Fibroblast of mammary gland (primary cell): ENCODE measurements around the gene CST11.

Experiments used
- DNase-seq: peaks from one replicate; pipeline ENCODE4 v3.0.0-alpha.2; 2010; ENCODE audit warnings: low read depth
- H3K4me3 ChIP-seq: 2 replicates; pipeline ENCODE4 v1.5.1; 2011; ENCODE audit warnings: low read depth, mild to moderate bottlenecking, low read length, moderate library complexity; ENCODE audit not compliant: control insufficient read depth
- TF ChIP-seq, protein P1 (sequence below): conservative IDR thresholded peaks from 2 replicates; pipeline ENCODE4 v1.5.1; 2011; ENCODE audit warnings: low read depth, low read length, inconsistent platforms; ENCODE audit not compliant: control insufficient read depth, insufficient read depth

Gene CST11

DNA sequence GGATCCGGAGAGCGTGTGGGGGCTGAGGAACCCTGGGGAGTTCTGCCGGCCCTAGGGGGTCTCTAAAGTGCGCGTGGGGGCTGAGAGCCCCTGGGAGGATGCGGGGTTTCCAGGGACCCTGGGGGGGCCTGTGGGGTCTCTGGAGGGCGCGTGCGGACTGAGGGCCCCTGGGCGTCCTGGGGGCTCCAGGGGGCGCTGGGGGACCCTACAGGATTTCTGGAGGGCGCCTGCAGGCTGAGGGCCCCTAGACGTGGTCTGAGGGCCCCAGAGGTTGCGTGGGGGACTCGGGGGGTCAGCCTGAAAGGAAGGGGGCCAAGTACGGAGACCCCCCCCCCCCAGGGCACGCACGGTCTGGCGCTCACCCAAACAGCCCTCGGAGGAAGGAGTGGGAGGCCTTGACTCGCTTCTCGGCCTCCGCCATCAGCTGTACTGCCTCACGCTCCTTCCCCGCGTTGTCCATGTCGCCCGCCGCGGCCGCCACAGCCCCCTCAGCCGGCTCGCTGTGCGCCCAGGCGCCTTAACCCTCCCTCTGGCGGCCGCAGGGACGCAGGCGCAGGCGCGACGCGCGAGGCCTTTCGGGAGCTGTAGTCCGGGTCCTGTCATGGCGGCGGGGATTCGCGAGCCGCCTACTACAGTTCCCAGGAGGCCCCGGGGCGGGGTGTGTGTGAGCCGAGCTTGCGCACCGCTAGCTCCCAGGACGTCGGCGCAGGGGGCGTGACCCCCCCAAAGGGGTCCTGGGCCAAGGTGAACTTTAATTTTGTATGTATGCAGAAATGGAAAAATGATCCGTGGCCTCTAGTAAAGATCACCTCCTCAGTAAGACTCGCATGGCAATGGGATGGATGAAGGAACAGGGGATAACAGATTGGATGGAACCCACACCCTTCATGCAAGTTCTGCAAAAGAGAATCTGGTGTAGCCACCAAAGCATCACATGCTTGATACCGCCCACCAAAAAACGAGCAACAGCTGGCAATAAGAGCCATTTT is 31.4 kb downstream of the CST11 start, which contains the start of gene NAPB:
Gene NAPB (minus strand): TSS at position 546 of the 989 bp plus-strand sequence. CDS start 86 bp downstream, at position 460.
- H3K4me3 ChIP-seq: peak within 1 kb of the TSS; percentile 85
- DNase-seq: peak; percentile 89
- TF ChIP-seq, protein P1, sequence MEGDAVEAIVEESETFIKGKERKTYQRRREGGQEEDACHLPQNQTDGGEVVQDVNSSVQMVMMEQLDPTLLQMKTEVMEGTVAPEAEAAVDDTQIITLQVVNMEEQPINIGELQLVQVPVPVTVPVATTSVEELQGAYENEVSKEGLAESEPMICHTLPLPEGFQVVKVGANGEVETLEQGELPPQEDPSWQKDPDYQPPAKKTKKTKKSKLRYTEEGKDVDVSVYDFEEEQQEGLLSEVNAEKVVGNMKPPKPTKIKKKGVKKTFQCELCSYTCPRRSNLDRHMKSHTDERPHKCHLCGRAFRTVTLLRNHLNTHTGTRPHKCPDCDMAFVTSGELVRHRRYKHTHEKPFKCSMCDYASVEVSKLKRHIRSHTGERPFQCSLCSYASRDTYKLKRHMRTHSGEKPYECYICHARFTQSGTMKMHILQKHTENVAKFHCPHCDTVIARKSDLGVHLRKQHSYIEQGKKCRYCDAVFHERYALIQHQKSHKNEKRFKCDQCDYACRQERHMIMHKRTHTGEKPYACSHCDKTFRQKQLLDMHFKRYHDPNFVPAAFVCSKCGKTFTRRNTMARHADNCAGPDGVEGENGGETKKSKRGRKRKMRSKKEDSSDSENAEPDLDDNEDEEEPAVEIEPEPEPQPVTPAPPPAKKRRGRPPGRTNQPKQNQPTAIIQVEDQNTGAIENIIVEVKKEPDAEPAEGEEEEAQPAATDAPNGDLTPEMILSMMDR: no peak

DNA sequence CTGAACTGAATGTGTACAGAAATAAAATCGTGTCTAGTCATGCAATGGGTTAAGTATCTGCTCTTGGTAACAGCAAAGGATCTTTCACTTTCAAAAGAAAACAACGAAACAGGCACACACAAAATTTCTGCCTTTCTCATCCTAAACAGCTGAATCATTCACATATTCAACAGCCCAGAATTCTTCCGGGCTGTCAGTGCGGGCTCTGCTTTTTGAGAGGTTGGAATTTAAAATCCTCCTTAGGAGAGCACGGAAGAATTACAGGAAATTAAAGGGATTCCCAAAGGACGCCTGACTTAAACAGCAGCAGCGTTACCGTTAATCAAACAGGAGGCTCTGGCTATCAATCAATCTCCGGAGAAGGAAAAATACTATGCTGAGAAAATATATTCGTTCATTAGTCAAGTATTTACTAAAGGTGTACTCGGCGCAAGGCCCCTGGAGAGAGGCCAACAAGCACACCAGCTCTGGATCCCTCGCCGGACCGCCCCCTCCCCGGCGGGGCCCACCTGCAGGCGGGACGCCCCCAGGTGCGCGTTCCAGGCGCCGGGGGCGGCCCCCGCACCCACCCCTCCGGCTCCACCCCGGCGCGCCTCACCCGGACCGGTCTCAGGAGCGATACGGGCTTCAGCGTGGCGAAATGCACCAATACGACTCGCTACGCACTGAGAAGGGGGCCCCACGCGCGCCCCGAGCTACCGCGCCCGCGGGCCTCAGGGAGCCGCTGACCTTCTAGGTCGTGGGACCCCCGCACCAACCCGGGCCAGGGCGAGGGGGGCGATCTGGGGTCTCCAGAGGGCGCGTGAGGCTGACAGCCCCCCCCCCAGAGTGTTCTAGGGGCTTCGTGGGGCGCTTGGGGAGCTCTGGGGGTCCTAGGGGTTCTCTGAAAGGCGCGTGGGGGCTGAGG is 32.4 kb downstream of the CST11 start:
- peak; percentile 76 for DNase-seq
- peak overlapping the region; percentile 85 for H3K4me3 ChIP-seq
- TF ChIP-seq, protein P1: no peak

DNA sequence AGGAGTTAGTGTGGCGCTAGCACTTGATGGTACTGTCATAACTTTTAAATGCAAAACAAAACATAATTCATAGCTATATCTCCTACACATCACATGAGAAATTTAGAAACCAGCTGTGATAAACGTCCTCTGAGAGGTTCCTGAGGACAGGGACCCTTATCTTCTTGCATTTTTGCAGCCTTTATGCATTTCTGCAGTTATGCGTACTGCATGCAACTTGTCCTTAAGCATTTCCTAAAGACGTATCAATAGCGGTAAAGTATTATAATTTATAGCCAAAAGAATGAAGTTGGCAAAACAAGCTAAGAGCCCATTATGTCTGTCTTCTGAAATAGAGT is 33.0 kb downstream of the CST11 start:
- DNase-seq: no peak
- H3K4me3 ChIP-seq: peak overlapping the region; percentile 85
- TF ChIP-seq, protein P1: no peak

DNA sequence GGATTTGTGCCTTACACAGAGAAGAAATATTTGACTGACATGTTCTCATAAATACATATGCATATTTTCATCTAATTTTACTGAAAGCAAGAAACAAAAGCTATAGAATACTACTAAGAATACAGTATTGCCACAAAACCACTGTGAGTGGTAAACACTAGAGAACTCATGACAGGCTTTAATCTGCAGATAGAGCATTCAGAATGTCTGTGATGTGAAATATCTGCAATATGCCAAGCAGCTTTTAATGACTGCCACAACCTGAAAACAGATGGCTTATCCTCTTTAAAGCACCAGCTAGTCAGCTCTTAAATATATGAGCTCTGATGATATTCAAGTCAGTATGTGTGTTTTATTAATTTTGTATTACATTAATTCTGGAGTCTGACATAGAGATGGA is 34.8 kb downstream of the CST11 start:
- no peak overlapping the region for H3K4me3 ChIP-seq
- TF ChIP-seq, protein P1: no peak
- DNase-seq: no peak

DNA sequence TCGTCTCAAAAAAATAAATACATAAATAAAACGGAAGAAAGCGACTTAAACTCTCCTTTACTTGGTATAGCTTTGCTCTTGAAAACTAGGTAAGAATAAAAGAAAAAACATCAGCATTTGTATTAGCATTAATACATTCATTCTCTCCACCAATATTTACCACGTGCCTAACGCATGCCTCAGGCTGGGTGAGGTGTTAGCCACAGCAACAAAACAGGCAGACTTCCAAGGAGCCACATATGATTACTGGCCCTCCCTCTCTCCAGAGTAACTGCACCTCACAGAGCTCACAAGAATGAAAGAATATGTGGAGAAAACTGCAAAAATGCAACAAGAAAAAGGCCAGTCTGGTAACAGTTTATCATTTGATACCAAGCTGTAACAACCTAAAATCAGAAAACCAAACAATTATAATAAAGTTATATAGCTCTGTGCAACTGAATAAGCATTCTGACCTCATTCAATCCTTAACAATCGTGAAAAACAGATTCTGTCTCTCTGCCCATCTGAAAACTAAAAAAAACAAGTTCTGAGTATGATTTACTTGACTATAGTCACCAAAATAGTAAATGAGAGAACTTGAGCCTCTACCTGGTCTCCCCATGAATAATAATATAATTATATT is 36.6 kb downstream of the CST11 start:
- H3K4me3 ChIP-seq: no peak overlapping the region
- peak; percentile 27 for DNase-seq
- TF ChIP-seq, protein P1: no peak

DNA sequence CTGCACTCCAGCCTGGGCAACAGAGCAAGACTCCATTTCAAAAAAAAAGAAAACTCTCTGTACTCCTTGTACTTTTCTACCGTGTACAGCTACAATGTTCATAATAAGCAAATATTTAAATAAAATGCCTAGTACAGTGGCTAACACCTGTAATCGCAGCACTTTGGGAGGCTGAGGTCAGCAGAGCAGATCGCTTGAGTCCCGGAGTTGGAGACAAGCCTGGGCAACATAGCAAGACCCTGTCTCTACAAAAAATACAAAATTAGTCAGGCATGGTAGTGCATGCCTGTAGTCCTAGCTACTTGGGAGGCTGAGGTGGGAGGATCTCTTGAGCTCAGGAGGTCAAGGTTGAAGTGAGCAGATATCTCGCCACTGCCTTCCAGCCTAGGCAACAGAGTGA is 37.1 kb downstream of the CST11 start:
- TF ChIP-seq, protein P1: no peak

More for the DNA sequence above, 37.1 kb downstream of the CST11 start:
- no peak overlapping the region for H3K4me3 ChIP-seq
- no peak for DNase-seq
